Natural killer cell (primary cell): Measurements from ENCODE around the gene FRK. TPM values are rescaled to one million over a fixed set of nuclear protein-coding genes. Genes with fewer than 3 reads are reported as not detected.

Experiments used
- ATAC-seq, 3 donors: fragments of 150-1000 bp in 2 of 3; fragments of 200-7000 bp in 1 of 3; cut with Tn5 transposase; 1 replicate in 1 of 3; 2 replicates in 2 of 3; pipeline ENCODE4 v1.10.0; 2021; ENCODE audit warnings: mild to moderate bottlenecking in 2 of 3, moderate library complexity in 2 of 3
- DNase-seq, 2 donors: peaks; one replicate each; pipeline versions ENCODE4 v3.0.0 to v3.0.0-alpha.2; 2013 to 2021; ENCODE audit warnings: mixed read lengths in 1 of 2
- H3K27ac ChIP-seq: one replicate; pipeline ENCODE4 v1.5.1; 2013; ENCODE audit warnings: mild to moderate bottlenecking, low read length
- H3K27me3 ChIP-seq: one replicate; pipeline ENCODE4 v1.6.1; 2013; ENCODE audit warnings: low read length; ENCODE audit not compliant: control insufficient read depth, insufficient read depth
- H3K36me3 ChIP-seq: one replicate; pipeline ENCODE4 v1.6.1; 2013; ENCODE audit warnings: low read length; ENCODE audit not compliant: control insufficient read depth, insufficient read depth
- H3K4me1 ChIP-seq: one replicate; pipeline ENCODE4 v1.6.1; 2013; ENCODE audit warnings: low read length; ENCODE audit not compliant: control insufficient read depth, insufficient read depth
- H3K4me3 ChIP-seq: one replicate; pipeline ENCODE4 v1.5.1; 2013; ENCODE audit warnings: low read length
- H3K9me3 ChIP-seq: one replicate; pipeline ENCODE4 v1.6.1; 2013; ENCODE audit warnings: low read length; ENCODE audit not compliant: control insufficient read depth, insufficient read depth
- H3K27ac Mint-ChIP-seq, 2 donors: one replicate each; pipeline ENCODE4 v1.8.0; 2022; ENCODE audit warnings: mild to moderate bottlenecking in 2 of 2, mixed read lengths in 2 of 2, moderate library complexity in 1 of 2
- H3K27me3 Mint-ChIP-seq, 2 donors: one replicate each; pipeline ENCODE4 v1.8.0; 2022; ENCODE audit warnings: low read depth in 2 of 2, mixed read lengths in 2 of 2
- H3K36me3 Mint-ChIP-seq: one replicate; pipeline ENCODE4 v1.8.0; 2022; ENCODE audit warnings: mixed read lengths
- H3K4me1 Mint-ChIP-seq, 2 donors: one replicate each; pipeline ENCODE4 v1.8.0; 2022; ENCODE audit warnings: mixed read lengths in 2 of 2
- H3K4me3 Mint-ChIP-seq: one replicate; pipeline ENCODE4 v1.8.0; 2022; ENCODE audit warnings: mild to moderate bottlenecking, moderate library complexity, mixed read lengths
- H3K9me3 Mint-ChIP-seq, 2 donors: one replicate each; pipeline ENCODE4 v1.8.0; 2022; ENCODE audit warnings: mixed read lengths in 2 of 2
- WGBS: methylation state at CpG from one replicate; pipeline ENCODE4 v1.1.7; 2013; ENCODE audit warnings: missing lambda C conversion rate; ENCODE audit not compliant: insufficient coverage; 5-methylcytosine and 5-hydroxymethylcytosine counted together
- intact Hi-C: fragments of 100-400 bp; cut with micrococcal nuclease; formaldehyde crosslinking; loops from one replicate; pipeline ENCODE4 v1.14.2; 2022
- total RNA-seq, 4 donors: library from RNA; stranded (reverse); fragments of 120-200 nt in 1 of 4; gene quantifications; one replicate each; pipeline versions ENCODE4 v1.2.3 to v1.2.4, GENCODE V29; 2013 to 2022
- TF ChIP-seq, protein P1 (sequence below): fragments of 200-600 bp; IDR thresholded peaks from one replicate; pipeline ENCODE4 v1.8.0; 2022; ENCODE audit warnings: antibody characterized with exemption

Gene FRK
- total RNA-seq, 3 donors from 2014 or later (not counting 1 experiment from before 2014, with no cell fraction given), result not detected

- H3K27ac ChIP-seq, result no peak overlapping the region
- Mint-ChIP-seq H3K4me3 (no peak overlapping the region), H3K4me1 (no peaks in the 10 kb centered on the region), H3K9me3 (peaks cover 0 to 7% of the 10 kb centered on the region in 2 donors), H3K27ac (no peak overlapping the region), H3K27me3 (peaks cover 0 to 2% of the 10 kb centered on the region in 2 donors), H3K36me3 (no peaks in the 10 kb centered on the region)
- no peak overlapping the region for H3K4me3 ChIP-seq
- no peaks in the 10 kb centered on the region for H3K27me3 ChIP-seq
- WGBS, result 90% methylated on average over 4 of the region's 4 CpGs
- H3K36me3 ChIP-seq, result no peaks in the 10 kb centered on the region
- H3K4me1 ChIP-seq, result no peaks in the 10 kb centered on the region
- TF ChIP-seq, protein P1, sequence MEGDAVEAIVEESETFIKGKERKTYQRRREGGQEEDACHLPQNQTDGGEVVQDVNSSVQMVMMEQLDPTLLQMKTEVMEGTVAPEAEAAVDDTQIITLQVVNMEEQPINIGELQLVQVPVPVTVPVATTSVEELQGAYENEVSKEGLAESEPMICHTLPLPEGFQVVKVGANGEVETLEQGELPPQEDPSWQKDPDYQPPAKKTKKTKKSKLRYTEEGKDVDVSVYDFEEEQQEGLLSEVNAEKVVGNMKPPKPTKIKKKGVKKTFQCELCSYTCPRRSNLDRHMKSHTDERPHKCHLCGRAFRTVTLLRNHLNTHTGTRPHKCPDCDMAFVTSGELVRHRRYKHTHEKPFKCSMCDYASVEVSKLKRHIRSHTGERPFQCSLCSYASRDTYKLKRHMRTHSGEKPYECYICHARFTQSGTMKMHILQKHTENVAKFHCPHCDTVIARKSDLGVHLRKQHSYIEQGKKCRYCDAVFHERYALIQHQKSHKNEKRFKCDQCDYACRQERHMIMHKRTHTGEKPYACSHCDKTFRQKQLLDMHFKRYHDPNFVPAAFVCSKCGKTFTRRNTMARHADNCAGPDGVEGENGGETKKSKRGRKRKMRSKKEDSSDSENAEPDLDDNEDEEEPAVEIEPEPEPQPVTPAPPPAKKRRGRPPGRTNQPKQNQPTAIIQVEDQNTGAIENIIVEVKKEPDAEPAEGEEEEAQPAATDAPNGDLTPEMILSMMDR, result no peak
- intact Hi-C loops, result no loop called here
- DNase-seq (no peak), ATAC-seq (no peak)
- no peaks in the 10 kb centered on the region for H3K9me3 ChIP-seq
Measured at GRCh38 chr6:115983998-115984397, 76.7 kb downstream of the FRK start.

DNA sequence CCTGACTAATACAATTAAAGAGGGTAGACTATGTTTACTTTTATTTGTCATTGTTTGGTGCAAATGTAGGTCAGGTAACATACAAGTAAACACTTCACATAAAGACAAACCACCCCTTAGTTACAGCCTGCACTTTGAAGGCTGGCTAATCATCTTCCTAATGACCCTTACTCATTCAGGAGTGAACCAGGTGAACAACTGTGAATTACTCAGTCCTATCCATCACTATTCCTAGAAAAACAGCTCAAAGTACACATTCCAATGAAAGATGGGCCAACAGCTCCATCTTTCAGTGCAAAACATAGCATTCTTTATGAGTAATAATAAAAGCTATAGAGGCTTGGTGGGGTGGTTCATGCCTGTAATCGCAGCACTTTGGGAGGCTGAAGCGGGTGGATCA, 78.2 kb downstream of the FRK start:
- Histone ChIP-seq H3K27me3 (no peaks in the 10 kb centered on the region), H3K4me3 (no peak overlapping the region), H3K9me3 (no peaks in the 10 kb centered on the region), H3K27ac (no peak overlapping the region), H3K4me1 (no peaks in the 10 kb centered on the region), H3K36me3 (no peaks in the 10 kb centered on the region)
- Mint-ChIP-seq H3K36me3 (no peaks in the 10 kb centered on the region), H3K27me3 (peaks cover 0 to 2% of the 10 kb centered on the region in 2 donors), H3K4me3 (no peak overlapping the region), H3K9me3 (peaks cover 0 to 7% of the 10 kb centered on the region in 2 donors), H3K4me1 (no peaks in the 10 kb centered on the region), H3K27ac (no peak overlapping the region)
- ATAC-seq, result no peak
- WGBS, result 77% methylated on average over 2 of the region's 2 CpGs
- TF ChIP-seq, protein P1, result no peak
- DNase-seq, result no peak
- intact Hi-C loops, result no loop called here

- H3K9me3 ChIP-seq, result no peaks in the 10 kb centered on the region
- H3K4me3 Mint-ChIP-seq, result no peak overlapping the region
- H3K4me1 Mint-ChIP-seq, result no peaks in the 10 kb centered on the region
- H3K9me3 Mint-ChIP-seq, result no peaks in the 10 kb centered on the region
- intact Hi-C loops, result no loop called here
- no peaks in the 10 kb centered on the region for H3K4me1 ChIP-seq
- ATAC-seq (no peak), DNase-seq (no peak)
- H3K36me3 ChIP-seq, result no peaks in the 10 kb centered on the region
- H3K27ac Mint-ChIP-seq, result no peak overlapping the region
- H3K27me3 Mint-ChIP-seq, result peaks cover 0 to 2% of the 10 kb centered on the region in 2 donors
- TF ChIP-seq, protein P1, result no peak
- no peaks in the 10 kb centered on the region for H3K27me3 ChIP-seq
- H3K27ac ChIP-seq, result no peak overlapping the region
- H3K4me3 ChIP-seq, result no peak overlapping the region
- WGBS, result 76% methylated on average over 2 of the region's 2 CpGs
- no peaks in the 10 kb centered on the region for H3K36me3 Mint-ChIP-seq
Measured at GRCh38 chr6:115977220-115977619, 83.5 kb downstream of the FRK start.

DNA sequence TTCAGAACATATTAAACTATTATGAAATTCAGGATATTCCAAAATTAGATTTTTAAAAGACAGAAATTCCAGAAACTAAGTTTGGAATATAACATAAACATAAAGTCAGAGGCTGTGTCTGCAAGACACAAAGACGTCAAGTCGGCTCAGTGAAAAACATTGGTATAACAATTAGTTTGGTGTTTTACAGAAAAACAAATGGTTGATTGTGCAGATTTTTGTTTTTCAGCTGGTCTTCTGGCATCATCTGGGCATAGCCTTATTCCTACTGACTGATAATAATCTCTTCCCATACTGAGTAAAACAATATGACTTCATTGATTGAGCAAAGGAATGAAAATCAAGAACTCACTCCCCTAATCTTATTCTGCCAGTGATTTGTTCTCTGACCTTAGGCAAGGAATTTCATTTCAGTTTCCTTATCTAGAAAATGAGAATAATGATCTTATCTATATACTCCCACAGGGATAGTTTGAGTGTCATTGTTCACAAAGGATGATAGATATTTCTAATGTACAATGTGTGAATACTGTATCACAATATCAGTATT, 84.3 kb downstream of the FRK start:
- Histone ChIP-seq H3K27me3 (no peaks in the 10 kb centered on the region), H3K27ac (no peak overlapping the region), H3K9me3 (no peaks in the 10 kb centered on the region), H3K36me3 (no peaks in the 10 kb centered on the region), H3K4me3 (no peak overlapping the region), H3K4me1 (no peaks in the 10 kb centered on the region)
- H3K4me1 Mint-ChIP-seq, result no peaks in the 10 kb centered on the region
- no peaks in the 10 kb centered on the region for H3K9me3 Mint-ChIP-seq
- H3K4me3 Mint-ChIP-seq, result no peak overlapping the region
- ATAC-seq (no peak), DNase-seq (no peak)
- no peaks in the 10 kb centered on the region for H3K27me3 Mint-ChIP-seq
- intact Hi-C loops, result no loop called here
- 83% methylated on average over 2 of the region's 2 CpGs for WGBS
- TF ChIP-seq, protein P1, result no peak
- no peak overlapping the region for H3K27ac Mint-ChIP-seq
- H3K36me3 Mint-ChIP-seq, result no peaks in the 10 kb centered on the region
